Vagina (tissue), 2 donors: ENCODE measurements around the gene IL4. TPM values are rescaled to one million over a fixed set of nuclear protein-coding genes. Genes with fewer than 3 reads are reported as not detected.
"Not testable (repeated sequence)": the region's sequence is repeated elsewhere in the genome, so short reads cannot be mapped to it uniquely, and the experiment has no call there.

ENCODE experiments used
- DNase-seq, 2 donors: peaks; one replicate each; pipeline ENCODE4 v3.0.0-alpha.2; 2017; ENCODE audit errors: extremely low spot score in 2 of 2
- H3K27ac ChIP-seq: fragments of 200-600 bp; sonication (generic); one replicate; pipeline ENCODE4 v1.5.1; 2019
- H3K27me3 ChIP-seq: fragments of 200-600 bp; sonication (generic); one replicate; pipeline ENCODE4 v1.5.1; 2019
- H3K36me3 ChIP-seq, 2 donors: fragments of 200-600 bp; sonication (generic); one replicate each; pipeline ENCODE4 v1.5.1; 2017 to 2019
- H3K4me1 ChIP-seq: fragments of 200-600 bp; sonication (generic); one replicate; pipeline ENCODE4 v1.5.1; 2019
- H3K4me3 ChIP-seq, 2 donors: fragments of 200-600 bp; sonication (generic); 1 replicate in 1 of 2; 2 replicates in 1 of 2; pipeline ENCODE4 v1.5.1; 2016 to 2019
- H3K9me3 ChIP-seq: fragments of 200-600 bp; sonication (generic); one replicate; pipeline ENCODE4 v1.5.1; 2019
- CTCF ChIP-seq, 3 experiments: fragments of 450-650 bp in 2 of 3; fragments of 200-600 bp in 1 of 3; sonication (generic) in 1 of 3; IDR thresholded peaks; one replicate each; pipeline ENCODE4 v1.5.1; 2017 to 2019; ENCODE audit warnings: antibody characterized with exemption in 3 of 3, mild to moderate bottlenecking in 2 of 3, moderate library complexity in 2 of 3
- POLR2A ChIP-seq, 2 donors: fragments of 450-650 bp; IDR thresholded peaks; one replicate each; pipeline ENCODE4 v1.6.1; 2017; ENCODE audit warnings: antibody characterized with exemption in 2 of 2, mild to moderate bottlenecking in 2 of 2, moderate library complexity in 2 of 2
- POLR2AphosphoS5 ChIP-seq, 2 donors: sonication (generic); formaldehyde crosslinking; IDR thresholded peaks; one replicate each; pipeline ENCODE4 v1.9.0; 2017; ENCODE audit warnings: antibody characterized with exemption in 2 of 2, mild to moderate bottlenecking in 2 of 2, low read depth in 1 of 2; ENCODE audit not compliant: insufficient read depth in 1 of 2
- intact Hi-C: fragments of 100-400 bp; cut with DNase I; formaldehyde crosslinking; loops from one replicate; pipeline ENCODE4 v1.15.1; 2023
- total RNA-seq: library from RNA; depleted of rRNA; stranded (reverse); fragments of >200 nt; gene quantifications from one replicate; pipeline ENCODE4 v1.2.3, GENCODE V29; 2016

Gene IL4
- total RNA-seq, 1 donor from 2014 or later, result not detected

DNA sequence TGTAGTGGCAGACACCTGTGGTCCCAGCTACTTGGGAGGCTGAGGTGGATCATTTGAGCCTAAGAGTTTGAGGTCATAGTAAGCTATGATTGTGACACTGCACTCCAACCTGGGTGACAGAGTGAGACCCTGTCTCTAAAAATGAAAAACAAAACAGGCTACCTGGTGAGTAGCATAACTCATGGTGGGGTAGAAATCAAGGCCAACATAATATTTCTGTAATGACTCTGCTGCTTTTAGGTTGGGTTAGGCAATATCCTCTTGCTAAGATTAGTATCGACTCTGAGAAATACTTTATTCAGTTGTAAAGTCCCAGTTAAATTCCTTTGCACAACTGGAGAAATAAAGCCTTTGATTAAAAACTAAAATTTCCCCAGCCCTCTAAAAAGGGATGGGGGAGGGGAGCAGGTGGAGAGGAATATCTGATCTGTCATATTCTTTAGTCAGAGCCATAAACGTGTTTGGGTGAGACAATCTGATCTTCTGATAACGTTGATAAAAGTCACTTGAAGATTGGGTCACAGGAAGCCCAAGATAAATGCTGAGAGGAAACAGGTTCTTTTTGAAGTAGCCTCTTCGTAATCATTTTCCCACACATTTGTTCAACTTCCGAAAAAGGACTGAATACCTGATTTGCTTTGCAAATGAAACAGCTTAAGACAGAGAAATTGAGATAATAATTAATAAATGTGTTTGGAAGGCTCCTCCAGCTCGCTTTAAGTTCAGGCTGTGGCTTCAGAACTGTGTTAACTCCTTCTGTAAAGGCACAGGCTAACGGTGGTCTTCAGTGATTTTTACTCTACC, 14.9 kb downstream of the IL4 start:
- Histone ChIP-seq H3K4me1 (no peaks in the 10 kb centered on the region), H3K27me3 (no peaks in the 10 kb centered on the region), H3K4me3 (no peak overlapping the region), H3K9me3 (no peaks in the 10 kb centered on the region), H3K27ac (no peak overlapping the region), H3K36me3 (no peaks in the 10 kb centered on the region)
- TF ChIP-seq CTCF (IDR thresholded peaks at IDR 0.05), result no peak
- TF ChIP-seq POLR2AphosphoS5 (IDR thresholded peaks at IDR 0.05; ENCODE audit: insufficient read depth in 1 of 2, low read depth in 1 of 2), result no peak
- TF ChIP-seq POLR2A (IDR thresholded peaks at IDR 0.05), result no peak
- intact Hi-C loops, result no loop called here
- DNase-seq, result no peak

GRCh38 chr5:132689513-132689912, 15.7 kb downstream of the IL4 start:
- Histone ChIP-seq H3K27me3 (no peaks in the 10 kb centered on the region), H3K4me1 (no peaks in the 10 kb centered on the region), H3K27ac (no peak overlapping the region), H3K9me3 (no peaks in the 10 kb centered on the region), H3K4me3 (no peak overlapping the region), H3K36me3 (no peaks in the 10 kb centered on the region)
- DNase-seq, result no peak
- TF ChIP-seq POLR2AphosphoS5 (IDR thresholded peaks at IDR 0.05; ENCODE audit: insufficient read depth in 1 of 2, low read depth in 1 of 2), result no peak
- TF ChIP-seq CTCF (IDR thresholded peaks at IDR 0.05), result no peak
- no peak for TF ChIP-seq POLR2A (IDR thresholded peaks at IDR 0.05)
- intact Hi-C loops, result no loop called here

DNA sequence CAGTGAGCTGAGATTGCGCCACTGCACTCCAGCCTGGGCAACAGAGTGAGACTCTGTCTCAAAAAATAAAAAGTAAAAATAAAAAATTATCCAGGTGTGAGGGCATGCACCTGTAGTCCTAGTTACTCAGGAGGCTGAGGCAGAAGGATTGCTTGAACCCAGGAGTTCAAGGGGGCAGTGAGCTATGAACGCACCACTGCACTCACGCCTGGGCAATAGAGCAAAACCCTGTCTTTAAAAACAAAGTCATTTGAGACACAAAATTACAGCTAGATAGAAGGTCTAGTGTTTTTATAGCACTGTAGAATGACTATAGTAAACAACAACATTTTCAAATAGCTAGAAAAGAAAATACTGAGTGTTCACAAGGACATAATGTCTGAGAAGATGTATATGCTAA, 16.4 kb downstream of the IL4 start:
- Histone ChIP-seq H3K36me3 (no peaks in the 10 kb centered on the region), H3K27ac (no peak overlapping the region), H3K4me1 (no peaks in the 10 kb centered on the region), H3K9me3 (no peaks in the 10 kb centered on the region), H3K27me3 (no peaks in the 10 kb centered on the region), H3K4me3 (no peak overlapping the region)
- TF ChIP-seq POLR2AphosphoS5 (IDR thresholded peaks at IDR 0.05; ENCODE audit: insufficient read depth in 1 of 2, low read depth in 1 of 2) (no peak), CTCF (IDR thresholded peaks at IDR 0.05) (no peak), POLR2A (IDR thresholded peaks at IDR 0.05) (no peak)
- intact Hi-C loops, result no loop called here
- no peak for DNase-seq

DNA sequence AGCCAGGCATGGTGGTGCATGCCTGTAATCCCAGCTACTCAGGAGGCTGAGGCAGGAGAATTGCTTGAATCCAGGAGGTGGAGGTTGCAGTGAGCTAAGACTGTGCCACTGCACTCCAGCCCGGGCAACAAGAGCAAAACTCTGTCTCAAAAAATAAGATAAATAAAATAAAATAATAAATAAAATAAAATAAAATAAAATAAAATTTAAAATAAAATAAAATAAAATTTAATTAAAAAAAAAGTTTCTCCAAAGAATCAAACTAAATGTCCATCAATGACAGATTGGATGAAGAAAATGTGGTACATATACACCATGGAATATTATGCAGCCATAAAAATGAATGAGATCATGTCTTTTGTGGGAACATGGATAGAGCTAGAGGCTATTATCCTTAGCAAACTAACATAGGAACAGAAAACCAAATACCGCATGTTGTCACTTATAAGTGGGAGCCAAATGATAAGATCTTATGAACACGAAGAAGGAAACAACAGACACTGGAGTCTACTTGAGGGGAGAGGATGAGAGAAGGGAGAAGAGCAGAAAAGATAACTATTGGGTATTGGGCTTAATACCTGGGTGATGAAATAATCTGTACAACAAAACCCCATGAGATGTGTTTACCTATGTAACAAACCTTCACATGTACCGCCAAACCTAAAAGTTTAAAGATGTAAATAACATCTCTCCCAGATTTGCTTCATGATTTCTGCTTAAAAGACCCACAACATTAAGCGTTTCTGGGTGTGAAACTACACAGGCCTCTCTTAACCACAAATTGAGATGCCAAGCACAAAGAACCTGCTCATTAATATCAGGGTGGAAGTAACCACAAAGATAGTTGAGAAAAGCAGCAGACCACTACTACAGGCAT, 18.2 kb downstream of the IL4 start:
- intact Hi-C loops, result not testable (repeated sequence)

DNA sequence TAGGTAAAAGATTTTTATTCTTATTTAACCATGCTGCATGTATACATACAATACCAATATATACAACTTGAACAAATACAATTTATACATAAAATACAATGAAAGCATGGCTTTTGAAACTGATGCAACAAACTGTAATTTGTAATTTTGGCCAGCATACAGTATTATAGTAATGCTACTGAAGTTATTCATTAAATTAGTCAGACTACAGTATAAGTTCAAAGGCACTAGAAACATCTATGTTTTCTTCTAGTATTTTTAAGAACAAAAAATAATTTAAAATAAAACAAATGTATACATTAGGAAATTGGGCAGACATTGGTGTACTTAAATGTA, 18.8 kb downstream of the IL4 start:
- Histone ChIP-seq H3K27me3 (no peaks in the 10 kb centered on the region), H3K9me3 (no peaks in the 10 kb centered on the region), H3K4me1 (no peaks in the 10 kb centered on the region), H3K4me3 (no peak overlapping the region), H3K36me3 (no peaks in the 10 kb centered on the region), H3K27ac (no peak overlapping the region)
- intact Hi-C loops, result no loop called here
- DNase-seq, result no peak
- TF ChIP-seq CTCF (IDR thresholded peaks at IDR 0.05) (no peak), POLR2AphosphoS5 (IDR thresholded peaks at IDR 0.05; ENCODE audit: insufficient read depth in 1 of 2, low read depth in 1 of 2) (no peak), POLR2A (IDR thresholded peaks at IDR 0.05) (no peak)

More for the DNA sequence above, 18.2 kb downstream of the IL4 start:
- not testable (repeated sequence) for H3K9me3 ChIP-seq, H3K4me1 ChIP-seq, H3K36me3 ChIP-seq, H3K27me3 ChIP-seq, H3K4me3 ChIP-seq, H3K27ac ChIP-seq, DNase-seq
